ENCODE results near the gene KRT27. TPM values are rescaled to one million over a fixed set of nuclear protein-coding genes. Genes with fewer than 3 reads are reported as not detected.

The KRT27 gene
- total RNA-seq, 4 donors from 2014 or later = not detected

GRCh38 chr17:40803617-40804082 is 21.3 kb upstream of the KRT27 start:
- Histone ChIP-seq H3K27me3 (no peaks in the 10 kb centered on the region), H3K4me1 (no peaks in the 10 kb centered on the region), H3K4me3 (no peak overlapping the region), H3K27ac (no peak overlapping the region), H3K36me3 (no peaks in the 10 kb centered on the region), H3K9me3 (no peaks in the 10 kb centered on the region)
- peak; percentile 81 to 92 (median 86) for DNase-seq
- TF ChIP-seq POLR2A (IDR thresholded peaks at IDR 0.05) = no peak
- TF ChIP-seq CTCF (IDR thresholded peaks at IDR 0.05) = peak; percentile 46 to 90 (median 84)

GRCh38 chr17:40801157-40801556 is 18.8 kb upstream of the KRT27 start:
- DNase-seq = no peak
- H3K36me3 ChIP-seq = no peaks in the 10 kb centered on the region
- no peaks in the 10 kb centered on the region for H3K9me3 ChIP-seq
- H3K27ac ChIP-seq = no peak overlapping the region
- TF ChIP-seq CTCF (IDR thresholded peaks at IDR 0.05) (no peak), POLR2A (IDR thresholded peaks at IDR 0.05) (no peak)
- H3K4me3 ChIP-seq = no peak overlapping the region
- no peaks in the 10 kb centered on the region for H3K27me3 ChIP-seq
- no peaks in the 10 kb centered on the region for H3K4me1 ChIP-seq

- no peaks in the 10 kb centered on the region for H3K27me3 ChIP-seq
- H3K27ac ChIP-seq = no peak overlapping the region
- DNase-seq = no peak
- H3K9me3 ChIP-seq = no peaks in the 10 kb centered on the region
- no peak overlapping the region for H3K4me3 ChIP-seq
- no peaks in the 10 kb centered on the region for H3K36me3 ChIP-seq
- no peak for TF ChIP-seq CTCF (IDR thresholded peaks at IDR 0.05)
- no peak for TF ChIP-seq POLR2A (IDR thresholded peaks at IDR 0.05)
- no peaks in the 10 kb centered on the region for H3K4me1 ChIP-seq
Measured at GRCh38 chr17:40800381-40800780, 18.0 kb upstream of the KRT27 start.

GRCh38 chr17:40799859-40800258 is 17.5 kb upstream of the KRT27 start, which contains the start of gene KRT28:
TSS of gene KRT28 (minus strand) at chr17:40799959. CDS start at chr17:40799893, 66 bp downstream.
- Histone ChIP-seq H3K9me3 (no peaks in the 10 kb centered on the region), H3K36me3 (no peaks in the 10 kb centered on the region), H3K27me3 (no peaks in the 10 kb centered on the region), H3K4me3 (no peak within 1 kb of the TSS), H3K4me1 (no peaks in the 10 kb centered on the region), H3K27ac (no peak within 1 kb of the TSS)
- TF ChIP-seq POLR2A (IDR thresholded peaks at IDR 0.05) = no peak
- no peak for TF ChIP-seq CTCF (IDR thresholded peaks at IDR 0.05)
- no peak for DNase-seq

- TF ChIP-seq POLR2A (IDR thresholded peaks at IDR 0.05) (no peak), CTCF (IDR thresholded peaks at IDR 0.05) (no peak)
- Histone ChIP-seq H3K36me3 (no peaks in the 10 kb centered on the region), H3K4me3 (no peak overlapping the region), H3K4me1 (no peaks in the 10 kb centered on the region), H3K9me3 (no peaks in the 10 kb centered on the region), H3K27ac (no peak overlapping the region), H3K27me3 (no peaks in the 10 kb centered on the region)
- DNase-seq = no peak
Measured at GRCh38 chr17:40796846-40797245, 14.5 kb upstream of the KRT27 start.

Measured in Peyer's patch (tissue), 4 donors.